Measurements from ENCODE around the gene C4orf46. TPM values are rescaled to one million over a fixed set of nuclear protein-coding genes. Genes with fewer than 3 reads are reported as not detected.

Gene C4orf46
- total and polyA plus RNA-seq, 2 experiments from 2014 or later, result 23.9 to 41.5 TPM

- DNase-seq (ENCODE audit: low spot score), result peak; percentile 86
- Histone ChIP-seq H3K27ac (ENCODE audit: low read depth) (no peak overlapping the region), H3K9me2 (ENCODE audit: insufficient read depth) (no peaks in the 10 kb centered on the region), H3K36me3 (ENCODE audit: insufficient read depth) (no peaks in the 10 kb centered on the region), H3K4me2 (no peak overlapping the region), H3K79me2 (replicated peaks; ENCODE audit: insufficient read depth) (no peaks in the 10 kb centered on the region), H3F3A (replicated peaks; ENCODE audit: low read depth) (no peaks in the 10 kb centered on the region), H3K4me1 (ENCODE audit: insufficient read depth) (no peaks in the 10 kb centered on the region), H3K4me3 (no peak overlapping the region), H2AFZ (no peak overlapping the region), H4K20me1 (replicated peaks; ENCODE audit: insufficient read depth) (no peaks in the 10 kb centered on the region), H3K27me3 (ENCODE audit: insufficient read depth) (no peaks in the 10 kb centered on the region)
- Mint-ChIP-seq H3K9me3 (no peaks in the 10 kb centered on the region), H3K4me3 (no peak overlapping the region), H3K36me3 (ENCODE audit: low read depth) (no peaks in the 10 kb centered on the region), H3K27ac (no peak overlapping the region), H3K4me1 (peaks cover 12% of the 10 kb centered on the region; the same call in 2 of the 3 replicates), H3K27me3 (ENCODE audit: insufficient read depth, low read depth, poor library complexity) (no peaks in the 10 kb centered on the region)
- peak; percentile 84 for ATAC-seq
- TF ChIP-seq JUNB (IDR thresholded peaks at IDR 0.05; ENCODE audit: unreplicated experiment) (no peak), CTCF (conservative IDR thresholded peaks at IDR 0.05; ENCODE audit: low read depth in 2 of 2) (peak; percentile 87 to 90)
Measured at GRCh38 chr4:158624889-158625478, 46.7 kb downstream of the C4orf46 start.

- Histone ChIP-seq H3K4me3 (no peak overlapping the region), H3K27ac (ENCODE audit: low read depth) (no peak overlapping the region), H3K4me2 (no peak overlapping the region), H3K4me1 (ENCODE audit: insufficient read depth) (no peaks in the 10 kb centered on the region), H3K36me3 (ENCODE audit: insufficient read depth) (no peaks in the 10 kb centered on the region), H4K20me1 (replicated peaks; ENCODE audit: insufficient read depth) (no peaks in the 10 kb centered on the region), H3K9me2 (ENCODE audit: insufficient read depth) (no peaks in the 10 kb centered on the region), H3F3A (replicated peaks; ENCODE audit: low read depth) (no peaks in the 10 kb centered on the region), H3K79me2 (replicated peaks; ENCODE audit: insufficient read depth) (no peaks in the 10 kb centered on the region), H3K27me3 (ENCODE audit: insufficient read depth) (no peaks in the 10 kb centered on the region), H2AFZ (no peak overlapping the region)
- no peak overlapping the region for H3K27ac Mint-ChIP-seq
- DNase-seq (ENCODE audit: low spot score), result no peak
- peaks cover 12% of the 10 kb centered on the region; the same call in 2 of the 3 replicates for H3K4me1 Mint-ChIP-seq
- H3K4me3 Mint-ChIP-seq, result no peak overlapping the region
- H3K36me3 Mint-ChIP-seq (ENCODE audit: low read depth), result no peaks in the 10 kb centered on the region
- H3K9me3 Mint-ChIP-seq, result no peaks in the 10 kb centered on the region
- H3K27me3 Mint-ChIP-seq (ENCODE audit: insufficient read depth, low read depth, poor library complexity), result no peaks in the 10 kb centered on the region
- ATAC-seq, result no peak
- no peak for TF ChIP-seq EZH2phosphoT487 (IDR thresholded peaks at IDR 0.05; ENCODE audit: unreplicated experiment)
- no peak for TF ChIP-seq NANOG (IDR thresholded peaks at IDR 0.05; ENCODE audit: borderline replicate concordance)
- no peak for TF ChIP-seq ZNF331 (CRISPR knock-in tag; IDR thresholded peaks at IDR 0.05; ENCODE audit: low read depth)
- no peak for TF ChIP-seq REST (IDR thresholded peaks at IDR 0.05; ENCODE audit: unreplicated experiment)
- TF ChIP-seq CREB1 (CRISPR knock-in tag; IDR thresholded peaks at IDR 0.05; ENCODE audit: low read depth), result no peak
- no peak for TF ChIP-seq ZNF114 (CRISPR knock-in tag; IDR thresholded peaks at IDR 0.05)
- no peak for TF ChIP-seq ZNF462 (CRISPR knock-in tag; IDR thresholded peaks at IDR 0.05)
- TF ChIP-seq JUNB (IDR thresholded peaks at IDR 0.05; ENCODE audit: unreplicated experiment), result no peak
- TF ChIP-seq STAT1 (IDR thresholded peaks at IDR 0.05; ENCODE audit: unreplicated experiment), result no peak
Measured at GRCh38 chr4:158622251-158622650, 49.4 kb downstream of the C4orf46 start.

Data from GM23338 (cell line).